ENCODE measurements around the gene MVB12B.

Gene MVB12B

GRCh38 chr9:126481862-126482261, 155.2 kb downstream of the MVB12B start:
- DNase-seq (ENCODE audit: extremely low read depth, low read depth), result no peak
- H3K4me3 ChIP-seq (replicated peaks; ENCODE audit: low read depth, low read length), result no peak overlapping the region
- no peak for TF ChIP-seq CTCF (IDR thresholded peaks at IDR 0.05; ENCODE audit: low read depth, low read length, missing control alignments)

GRCh38 chr9:126482361-126483044, 155.9 kb downstream of the MVB12B start:
- DNase-seq (ENCODE audit: extremely low read depth, low read depth), result no peak
- no peak overlapping the region for H3K4me3 ChIP-seq (replicated peaks; ENCODE audit: low read depth, low read length)

GRCh38 chr9:126483468-126484073, 156.9 kb downstream of the MVB12B start:
- DNase-seq (ENCODE audit: extremely low read depth, low read depth), result no peak
- TF ChIP-seq CTCF (IDR thresholded peaks at IDR 0.05; ENCODE audit: low read depth, low read length, missing control alignments), result no peak
- H3K4me3 ChIP-seq (replicated peaks; ENCODE audit: low read depth, low read length), result no peak overlapping the region

More at GRCh38 chr9:126482361-126483044, 155.9 kb downstream of the MVB12B start:
- TF ChIP-seq CTCF (IDR thresholded peaks at IDR 0.05; ENCODE audit: low read depth, low read length, missing control alignments), result no peak

- no peak overlapping the region for H3K4me3 ChIP-seq (replicated peaks; ENCODE audit: low read depth, low read length)
- TF ChIP-seq CTCF (IDR thresholded peaks at IDR 0.05; ENCODE audit: low read depth, low read length, missing control alignments), result no peak
- no peak for DNase-seq (ENCODE audit: extremely low read depth, low read depth)
These were observed 159.0 kb downstream of the MVB12B start for GRCh38 chr9:126485662-126486061.

GRCh38 chr9:126486276-126486675, 159.6 kb downstream of the MVB12B start:
- no peak for TF ChIP-seq CTCF (IDR thresholded peaks at IDR 0.05; ENCODE audit: low read depth, low read length, missing control alignments)
- no peak overlapping the region for H3K4me3 ChIP-seq (replicated peaks; ENCODE audit: low read depth, low read length)
- DNase-seq (ENCODE audit: extremely low read depth, low read depth), result no peak

- H3K4me3 ChIP-seq (replicated peaks; ENCODE audit: low read depth, low read length), result no peak overlapping the region
- no peak for DNase-seq (ENCODE audit: extremely low read depth, low read depth)
- TF ChIP-seq CTCF (IDR thresholded peaks at IDR 0.05; ENCODE audit: low read depth, low read length, missing control alignments), result no peak
These were observed 161.2 kb downstream of the MVB12B start for GRCh38 chr9:126487856-126488255.

Data from HFF-Myc (cell line).